NCI-H146 treated with DMSO at 0.1 percent for 48 hours (cell line): ENCODE results near the gene PLCB4.
"Not testable (repeated sequence)": the region's sequence is repeated elsewhere in the genome, so short reads cannot be mapped to it uniquely, and the experiment has no call there.

Experiments used
- DNase-seq: peaks from one replicate; lab custom pipeline; 2025; ENCODE audit not compliant: unreplicated experiment; lab: John Stamatoyannopoulos, UW

PLCB4 gene

GRCh38 chr20:9068841-9069663 lies at the start of gene PLCB4:
TSS of gene PLCB4 (plus strand) at chr20:9069087. CDS start at chr20:9307815, 238,728 bp downstream.
- peak; percentile 85 for DNase-seq

GRCh38 chr20:9019833-9020232 lies 49.1 kb upstream of the PLCB4 start:
- no peak for DNase-seq

- DNase-seq, result no peak
These were observed 47.7 kb upstream of the PLCB4 start for GRCh38 chr20:9021216-9021615.

GRCh38 chr20:9021699-9022098 lies 47.2 kb upstream of the PLCB4 start:
- DNase-seq, result no peak

GRCh38 chr20:9022376-9022775 lies 46.5 kb upstream of the PLCB4 start:
- no peak for DNase-seq

- no peak for DNase-seq
These were observed 44.3 kb upstream of the PLCB4 start for GRCh38 chr20:9024606-9025005.

- no peak for DNase-seq
These were observed 43.9 kb upstream of the PLCB4 start for GRCh38 chr20:9025011-9025410.

GRCh38 chr20:9025643-9026042 lies 43.2 kb upstream of the PLCB4 start:
- no peak for DNase-seq

- no peak for DNase-seq
These were observed 41.3 kb upstream of the PLCB4 start for GRCh38 chr20:9027626-9028025.

- DNase-seq, result no peak
These were observed 40.5 kb upstream of the PLCB4 start for GRCh38 chr20:9028419-9028818.

GRCh38 chr20:9031991-9032390 lies 36.9 kb upstream of the PLCB4 start:
- no peak for DNase-seq

GRCh38 chr20:9032758-9033157 lies 36.1 kb upstream of the PLCB4 start:
- DNase-seq, result no peak

GRCh38 chr20:9035126-9035525 lies 33.8 kb upstream of the PLCB4 start:
- DNase-seq, result no peak

GRCh38 chr20:9036593-9036992 lies 32.3 kb upstream of the PLCB4 start:
- DNase-seq, result no peak

GRCh38 chr20:9038791-9039535 lies 29.9 kb upstream of the PLCB4 start:
- no peak for DNase-seq

GRCh38 chr20:9040863-9041524 lies 27.9 kb upstream of the PLCB4 start:
- no peak for DNase-seq

GRCh38 chr20:9043364-9043763 lies 25.5 kb upstream of the PLCB4 start:
- peak; percentile 29 for DNase-seq

GRCh38 chr20:9047928-9048327 lies 21.0 kb upstream of the PLCB4 start:
- DNase-seq, result not testable (repeated sequence)

- no peak for DNase-seq
These were observed 17.4 kb upstream of the PLCB4 start for GRCh38 chr20:9051508-9051907.

GRCh38 chr20:9052136-9052535 lies 16.8 kb upstream of the PLCB4 start:
- DNase-seq, result no peak

- DNase-seq, result no peak
These were observed 15.8 kb upstream of the PLCB4 start for GRCh38 chr20:9053108-9053507.

- DNase-seq, result no peak
These were observed 14.7 kb upstream of the PLCB4 start for GRCh38 chr20:9054176-9054575.
